GM12801 (cell line): ENCODE measurements around the gene GNB1L.

Experiments used
- TF ChIP-seq, protein P1 (sequence below): IDR thresholded peaks from one replicate; pipeline ENCODE4 v1.5.1; 2011; ENCODE audit warnings: control low read depth; ENCODE audit not compliant: insufficient read length; ENCODE audit errors: extremely low read depth

GNB1L gene

DNA sequence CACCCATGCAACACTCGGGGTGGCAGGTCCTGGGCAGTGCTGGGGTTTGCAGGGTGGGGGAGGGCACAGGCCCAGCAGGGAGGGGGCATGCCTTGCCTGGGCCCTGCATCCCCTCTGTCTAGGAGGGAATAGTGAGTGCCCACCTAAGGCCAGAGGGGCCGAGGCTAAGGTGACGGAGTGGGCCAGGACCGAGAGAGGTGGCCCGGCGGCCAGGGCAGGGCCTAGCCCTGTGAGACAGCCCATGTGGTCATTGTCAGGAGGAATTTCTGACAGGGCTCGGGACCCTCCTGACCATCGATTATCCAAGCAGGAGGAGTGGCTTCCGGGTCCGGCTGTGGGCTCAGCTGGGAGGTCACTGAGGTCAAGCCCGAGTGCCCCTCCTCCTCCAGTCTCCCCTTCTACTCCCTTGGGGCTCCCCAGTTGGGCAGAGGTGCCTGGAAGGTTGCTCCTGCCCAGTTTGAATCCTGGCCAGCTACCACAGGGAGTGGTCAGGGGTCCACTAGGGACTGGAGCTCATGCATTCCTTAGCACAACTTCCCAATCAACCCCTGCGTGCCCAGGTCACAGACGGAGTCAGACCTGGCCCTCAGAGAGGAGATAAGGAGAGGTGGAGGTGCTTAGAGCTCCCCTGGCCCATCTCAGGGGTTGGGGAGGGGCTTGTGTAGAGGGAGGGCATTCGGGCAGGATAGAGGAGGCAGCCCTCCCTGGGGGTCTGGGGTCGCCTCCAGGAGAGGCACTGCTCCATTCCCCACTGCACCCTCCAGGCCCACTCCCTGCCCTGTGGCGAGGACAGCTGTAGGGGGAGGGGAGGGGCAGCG is 116.6 kb downstream of the GNB1L start:
- TF ChIP-seq, protein P1, sequence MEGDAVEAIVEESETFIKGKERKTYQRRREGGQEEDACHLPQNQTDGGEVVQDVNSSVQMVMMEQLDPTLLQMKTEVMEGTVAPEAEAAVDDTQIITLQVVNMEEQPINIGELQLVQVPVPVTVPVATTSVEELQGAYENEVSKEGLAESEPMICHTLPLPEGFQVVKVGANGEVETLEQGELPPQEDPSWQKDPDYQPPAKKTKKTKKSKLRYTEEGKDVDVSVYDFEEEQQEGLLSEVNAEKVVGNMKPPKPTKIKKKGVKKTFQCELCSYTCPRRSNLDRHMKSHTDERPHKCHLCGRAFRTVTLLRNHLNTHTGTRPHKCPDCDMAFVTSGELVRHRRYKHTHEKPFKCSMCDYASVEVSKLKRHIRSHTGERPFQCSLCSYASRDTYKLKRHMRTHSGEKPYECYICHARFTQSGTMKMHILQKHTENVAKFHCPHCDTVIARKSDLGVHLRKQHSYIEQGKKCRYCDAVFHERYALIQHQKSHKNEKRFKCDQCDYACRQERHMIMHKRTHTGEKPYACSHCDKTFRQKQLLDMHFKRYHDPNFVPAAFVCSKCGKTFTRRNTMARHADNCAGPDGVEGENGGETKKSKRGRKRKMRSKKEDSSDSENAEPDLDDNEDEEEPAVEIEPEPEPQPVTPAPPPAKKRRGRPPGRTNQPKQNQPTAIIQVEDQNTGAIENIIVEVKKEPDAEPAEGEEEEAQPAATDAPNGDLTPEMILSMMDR = no peak

DNA sequence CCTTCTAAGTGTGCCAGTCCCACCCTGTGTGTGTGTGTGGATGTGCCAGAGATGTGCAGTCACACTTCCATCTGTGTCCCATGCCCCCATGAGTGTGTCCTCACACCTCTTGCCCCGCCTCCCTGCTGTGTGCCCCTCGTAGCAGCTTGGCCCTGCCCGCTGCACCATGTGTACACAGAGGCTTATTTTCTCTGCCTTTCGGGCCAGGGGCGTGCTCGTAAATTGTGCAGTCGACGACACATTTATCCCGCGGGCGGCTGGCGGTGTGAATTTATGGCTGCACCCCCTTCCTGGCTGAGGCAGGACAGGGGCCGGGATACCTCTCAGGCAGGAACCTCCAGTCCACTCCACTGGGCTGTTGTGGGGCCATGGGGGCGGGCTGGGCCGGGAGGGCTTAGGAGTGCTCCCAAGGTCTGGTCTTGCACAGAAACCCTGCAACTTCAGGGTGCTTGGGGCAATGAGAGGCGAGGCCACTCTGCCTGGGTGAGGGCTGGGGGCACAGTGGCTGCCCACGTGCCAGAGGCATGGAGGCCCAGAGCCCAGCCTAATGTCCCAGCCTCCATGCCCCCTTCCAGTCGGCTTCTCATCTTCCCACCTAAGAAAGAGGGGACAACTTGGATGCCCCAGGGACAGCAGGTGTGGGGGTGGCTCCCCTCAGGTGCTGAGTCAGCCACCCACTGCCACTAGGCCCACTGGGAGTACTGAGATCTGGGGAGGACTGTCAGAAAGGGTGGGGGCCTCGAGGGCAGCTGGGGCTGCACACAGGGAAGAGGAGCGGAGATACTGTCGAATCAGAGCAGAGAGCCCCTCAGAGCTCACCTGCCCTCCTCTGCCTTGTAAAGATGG is 118.8 kb downstream of the GNB1L start:
- TF ChIP-seq, protein P1 = no peak

DNA sequence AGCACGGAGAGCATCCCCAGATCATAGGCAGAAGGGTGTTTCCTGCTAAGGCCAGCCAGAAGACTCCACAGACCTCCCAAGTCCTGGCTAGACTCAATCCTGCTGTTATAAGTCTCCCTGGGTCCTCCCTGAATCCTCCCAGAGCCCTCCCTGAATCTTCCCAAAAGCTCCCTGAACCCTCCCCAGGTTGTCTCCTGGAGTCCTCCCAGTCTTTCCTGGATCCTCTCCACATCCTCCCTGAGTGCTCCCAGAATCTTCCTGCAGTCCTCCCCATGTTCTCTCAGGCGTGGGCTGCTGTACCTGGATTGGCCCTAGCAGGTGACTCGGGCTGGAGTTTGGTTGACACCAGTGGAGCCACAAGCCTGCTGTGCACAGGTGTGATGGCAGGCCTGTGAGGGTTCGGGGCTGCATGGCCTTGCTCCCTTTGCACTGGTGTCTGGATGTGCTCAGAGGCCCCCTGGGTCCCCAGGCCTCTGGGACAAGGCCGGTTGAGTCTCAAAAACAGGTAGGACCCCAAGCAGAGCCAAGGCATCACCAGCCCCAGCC is 119.8 kb downstream of the GNB1L start:
- TF ChIP-seq, protein P1 = no peak

DNA sequence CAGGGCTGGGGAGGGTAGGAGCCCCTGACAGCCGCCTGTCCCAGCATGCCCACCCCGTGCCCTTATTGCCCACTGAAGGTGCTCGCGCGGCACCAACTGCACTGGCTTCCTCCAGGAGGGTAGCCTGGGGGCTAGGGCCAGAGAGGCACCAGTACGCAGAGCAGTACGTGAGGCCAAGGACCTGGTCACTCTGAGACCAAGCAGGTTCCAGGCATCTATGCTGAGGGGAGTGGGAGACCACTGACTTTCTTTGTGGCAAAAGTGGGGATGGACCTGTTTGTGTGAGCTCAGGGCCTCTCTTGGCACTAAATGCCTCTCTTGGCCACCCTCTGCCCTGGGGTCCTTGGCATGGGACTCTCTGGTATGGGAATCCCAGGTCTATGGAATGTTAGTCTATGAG is 120.5 kb downstream of the GNB1L start:
- TF ChIP-seq, protein P1 = no peak

DNA sequence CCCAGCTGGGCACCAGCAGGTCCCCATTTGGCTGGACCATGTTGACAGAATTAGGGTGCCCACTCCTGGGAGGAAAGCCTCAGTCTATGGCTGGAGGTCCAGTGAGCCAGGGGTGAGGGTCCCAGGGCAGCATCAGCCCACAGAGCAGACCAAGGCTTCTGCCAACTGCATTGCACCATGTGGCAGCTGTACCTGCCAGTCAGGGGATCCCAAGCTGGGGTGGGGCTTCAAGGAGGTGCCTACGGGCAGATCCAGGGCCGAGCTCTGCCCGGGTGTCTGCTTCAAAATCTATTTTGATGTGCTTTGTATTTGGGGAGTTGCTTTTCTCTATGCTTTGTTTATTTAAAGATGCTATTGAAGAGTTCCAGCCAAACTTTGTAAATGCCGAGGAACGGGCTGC is 120.9 kb downstream of the GNB1L start:
- TF ChIP-seq, protein P1 = no peak
